Measurements from ENCODE around the gene CDH22.

CDH22 gene

GRCh38 chr20:46160661-46161060 is 147.6 kb downstream of the CDH22 start:
- DNase-seq: no peak

GRCh38 chr20:46159101-46159897 is 149.0 kb downstream of the CDH22 start:
- no peak for DNase-seq

- no peak for DNase-seq
These were observed 149.8 kb downstream of the CDH22 start for GRCh38 chr20:46158476-46158987.

- no peak for DNase-seq
These were observed 150.7 kb downstream of the CDH22 start for GRCh38 chr20:46157625-46158024.

- DNase-seq: no peak
These were observed 151.2 kb downstream of the CDH22 start for GRCh38 chr20:46157076-46157592.

- no peak for DNase-seq
These were observed 152.2 kb downstream of the CDH22 start for GRCh38 chr20:46156065-46156464.

- DNase-seq: no peak
These were observed 153.5 kb downstream of the CDH22 start for GRCh38 chr20:46154796-46155195.

GRCh38 chr20:46154305-46154704 is 154.0 kb downstream of the CDH22 start:
- DNase-seq: no peak

GRCh38 chr20:46152824-46153586 is 155.3 kb downstream of the CDH22 start:
- DNase-seq: no peak

GRCh38 chr20:46151936-46152335 is 156.4 kb downstream of the CDH22 start:
- DNase-seq: no peak

- DNase-seq: no peak
These were observed 157.4 kb downstream of the CDH22 start for GRCh38 chr20:46150943-46151342.

GRCh38 chr20:46148313-46149208 is 159.7 kb downstream of the CDH22 start:
- DNase-seq: no peak

GRCh38 chr20:46145713-46146112 is 162.6 kb downstream of the CDH22 start:
- no peak for DNase-seq

GRCh38 chr20:46144432-46145025 is 163.8 kb downstream of the CDH22 start:
- no peak for DNase-seq

- DNase-seq: no peak
These were observed 166.2 kb downstream of the CDH22 start for GRCh38 chr20:46142124-46142523.

GRCh38 chr20:46139908-46140482 is 168.3 kb downstream of the CDH22 start:
- no peak for DNase-seq

- DNase-seq: no peak
These were observed 168.9 kb downstream of the CDH22 start for GRCh38 chr20:46139266-46139889.

GRCh38 chr20:46137816-46138215 is 170.5 kb downstream of the CDH22 start:
- DNase-seq: no peak

GRCh38 chr20:46135856-46136633 is 172.3 kb downstream of the CDH22 start:
- DNase-seq: no peak

GRCh38 chr20:46134716-46135115 is 173.6 kb downstream of the CDH22 start:
- DNase-seq: no peak

Measured in effector CD8-positive, alpha-beta T cell (primary cell).